HUES64 (cell line): ENCODE results near the gene CHI3L1. TPM values are rescaled to one million over a fixed set of nuclear protein-coding genes. Genes with fewer than 3 reads are reported as not detected.
"Not testable (repeated sequence)": the region's sequence is repeated elsewhere in the genome, so short reads cannot be mapped to it uniquely, and the experiment has no call there.

ENCODE experiments used
- H3K27ac ChIP-seq: 2 replicates; pipeline ENCODE4 v1.7.0; 2013; ENCODE audit warnings: low read depth, low read length, inconsistent platforms
- H3K27me3 ChIP-seq: 2 replicates; pipeline ENCODE4 v1.6.1; 2013; ENCODE audit warnings: mild to moderate bottlenecking, low read length; ENCODE audit not compliant: insufficient read depth
- H3K36me3 ChIP-seq: 2 replicates; pipeline ENCODE4 v1.6.1; 2013; ENCODE audit warnings: mild to moderate bottlenecking, low read length; ENCODE audit not compliant: insufficient read depth
- H3K4me1 ChIP-seq: 2 replicates; pipeline ENCODE4 v1.6.1; 2013; ENCODE audit warnings: mild to moderate bottlenecking, low read length, moderate library complexity; ENCODE audit not compliant: insufficient read depth
- H3K4me3 ChIP-seq: 2 replicates; pipeline ENCODE4 v1.5.1; 2013; ENCODE audit warnings: mild to moderate bottlenecking, low read length, moderate library complexity
- H3K9ac ChIP-seq: 2 replicates; pipeline ENCODE4 v1.6.1; 2013; ENCODE audit warnings: mild to moderate bottlenecking, low read depth, low read length
- H3K9me3 ChIP-seq: 2 replicates; pipeline ENCODE4 v1.6.1; 2013; ENCODE audit warnings: low read depth, low read length; ENCODE audit not compliant: insufficient read depth
- WGBS: fragments of 150-250, 120-280 bp; methylation state at CpG from one replicate; pipeline ENCODE4 v1.1.7; 2013; ENCODE audit warnings: missing lambda C conversion rate; 5-methylcytosine and 5-hydroxymethylcytosine counted together
- polyA plus RNA-seq, 2 experiments: library from polyadenylated mRNA; stranded (reverse); fragments of 50-300 nt; gene quantifications; one replicate each; pipeline ENCODE4 v1.2.3, GENCODE V29; 2013

The CHI3L1 gene
- polyA plus RNA-seq (2013, experiment 1 of 2), result 1.2 TPM
- 0.70 TPM for polyA plus RNA-seq (2013, experiment 2 of 2)

GRCh38 chr1:203186446-203187303, at the start of gene CHI3L1:
TSS of gene CHI3L1 (minus strand) at chr1:203186704. CDS start at chr1:203186623, 81 bp downstream.
- H3K9ac ChIP-seq, result no peak within 1 kb of the TSS
- H3K4me3 ChIP-seq, result no peak within 1 kb of the TSS
- no peaks in the 10 kb centered on the region for H3K9me3 ChIP-seq
- no peaks in the 10 kb centered on the region for H3K36me3 ChIP-seq
- 35% methylated on average over 11 of the region's 14 CpGs for WGBS
- no peaks in the 10 kb centered on the region for H3K27me3 ChIP-seq
- H3K4me1 ChIP-seq, result peaks cover 25% of the 10 kb centered on the region
- 0 out of 2 replicates have a peak within 1 kb of the TSS, but pooled peaks have one; percentile 43 for H3K27ac ChIP-seq

GRCh38 chr1:203234901-203235300, 48.4 kb upstream of the CHI3L1 start:
- H3K27ac ChIP-seq, H3K4me1 ChIP-seq, H3K9ac ChIP-seq, H3K27me3 ChIP-seq, H3K4me3 ChIP-seq, H3K36me3 ChIP-seq: not testable (repeated sequence)
- H3K9me3 ChIP-seq, result peaks cover 13% of the 10 kb centered on the region
- WGBS, result 91% methylated on average over 6 of the region's 7 CpGs

GRCh38 chr1:203229471-203230135, 43.1 kb upstream of the CHI3L1 start, which contains the start of gene CHIT1:
TSS of gene CHIT1 (minus strand) at chr1:203229673. CDS start at chr1:203229636, 37 bp downstream.
- no peaks in the 10 kb centered on the region for H3K36me3 ChIP-seq

GRCh38 chr1:203228670-203229069, 42.2 kb upstream of the CHI3L1 start:
- H3K36me3 ChIP-seq, result no peaks in the 10 kb centered on the region
- no peaks in the 10 kb centered on the region for H3K4me1 ChIP-seq
- no peaks in the 10 kb centered on the region for H3K9me3 ChIP-seq
- no peak overlapping the region for H3K4me3 ChIP-seq
- H3K27me3 ChIP-seq, result no peaks in the 10 kb centered on the region; the same call in 1 of the 2 replicates
- WGBS, result 86% methylated on average over 4 of the region's 4 CpGs
- H3K27ac ChIP-seq, result no peak overlapping the region
- no peak overlapping the region for H3K9ac ChIP-seq

More at GRCh38 chr1:203229471-203230135, 43.1 kb upstream of the CHI3L1 start, which contains the start of gene CHIT1:
- WGBS, result 93% methylated on average over 6 of the region's 7 CpGs
- Histone ChIP-seq H3K27ac (no peak within 1 kb of the TSS), H3K4me1 (no peaks in the 10 kb centered on the region), H3K27me3 (no peaks in the 10 kb centered on the region; the same call in 1 of the 2 replicates), H3K4me3 (no peak within 1 kb of the TSS), H3K9ac (no peak within 1 kb of the TSS), H3K9me3 (no peaks in the 10 kb centered on the region)

GRCh38 chr1:203227371-203228083, 41.0 kb upstream of the CHI3L1 start:
- Histone ChIP-seq H3K9ac (no peak overlapping the region), H3K27me3 (no peaks in the 10 kb centered on the region; the same call in 1 of the 2 replicates), H3K36me3 (no peaks in the 10 kb centered on the region), H3K4me3 (no peak overlapping the region), H3K9me3 (no peaks in the 10 kb centered on the region), H3K27ac (no peak overlapping the region), H3K4me1 (no peaks in the 10 kb centered on the region)
- WGBS, result 95% methylated on average over 9 of the region's 9 CpGs

- Histone ChIP-seq H3K4me1 (no peaks in the 10 kb centered on the region), H3K9me3 (no peaks in the 10 kb centered on the region), H3K36me3 (no peaks in the 10 kb centered on the region), H3K27me3 (no peaks in the 10 kb centered on the region; the same call in 1 of the 2 replicates), H3K9ac (no peak overlapping the region), H3K4me3 (no peak overlapping the region), H3K27ac (no peak overlapping the region)
- WGBS, result 85% methylated on average over 4 of the region's 4 CpGs
Measured at GRCh38 chr1:203225071-203225470, 38.6 kb upstream of the CHI3L1 start.

GRCh38 chr1:203223012-203223775, 36.7 kb upstream of the CHI3L1 start:
- Histone ChIP-seq H3K36me3 (no peaks in the 10 kb centered on the region), H3K27ac (no peak overlapping the region), H3K4me1 (no peaks in the 10 kb centered on the region), H3K9me3 (no peaks in the 10 kb centered on the region), H3K27me3 (no peaks in the 10 kb centered on the region; the same call in 1 of the 2 replicates), H3K4me3 (no peak overlapping the region), H3K9ac (no peak overlapping the region)
- WGBS, result 95% methylated on average over 18 of the region's 18 CpGs

GRCh38 chr1:203219934-203220333, 33.4 kb upstream of the CHI3L1 start:
- no peaks in the 10 kb centered on the region for H3K9me3 ChIP-seq
- WGBS, result 78% methylated on average over 8 of the region's 8 CpGs
- H3K4me3 ChIP-seq, result no peak overlapping the region
- no peak overlapping the region for H3K9ac ChIP-seq
- peaks cover 15% of the 10 kb centered on the region for H3K4me1 ChIP-seq
- no peaks in the 10 kb centered on the region for H3K36me3 ChIP-seq
- no peak overlapping the region for H3K27ac ChIP-seq
- H3K27me3 ChIP-seq, result no peaks in the 10 kb centered on the region

GRCh38 chr1:203219171-203219570, 32.7 kb upstream of the CHI3L1 start:
- Histone ChIP-seq H3K36me3 (no peaks in the 10 kb centered on the region), H3K9me3 (no peaks in the 10 kb centered on the region), H3K27me3 (no peaks in the 10 kb centered on the region), H3K4me1 (peaks cover 15% of the 10 kb centered on the region), H3K27ac (no peak overlapping the region), H3K9ac (no peak overlapping the region), H3K4me3 (no peak overlapping the region)
- 86% methylated on average over 1 of the region's 1 CpG for WGBS

GRCh38 chr1:203217668-203218067, 31.2 kb upstream of the CHI3L1 start:
- 94% methylated on average over 7 of the region's 7 CpGs for WGBS
- H3K9ac ChIP-seq, result no peak overlapping the region
- H3K27ac ChIP-seq, result no peak overlapping the region
- peaks cover 15% of the 10 kb centered on the region for H3K4me1 ChIP-seq
- no peaks in the 10 kb centered on the region for H3K9me3 ChIP-seq
- no peaks in the 10 kb centered on the region for H3K36me3 ChIP-seq
- no peaks in the 10 kb centered on the region for H3K27me3 ChIP-seq
- no peak overlapping the region for H3K4me3 ChIP-seq
